K562 (cell line): ENCODE results near the gene TMEM81. TPM values are rescaled to one million over a fixed set of nuclear protein-coding genes. Genes with fewer than 3 reads are reported as not detected.

ENCODE experiments used
- ATF1 ChIP-seq, 2 experiments: fragments of 450-650 bp in 1 of 2; IDR thresholded peaks; 2 replicates each; pipeline ENCODE4 v1.6.1; 2016; ENCODE audit warnings: missing compliant biosample characterization in 1 of 2, missing genetic modification characterization in 1 of 2
- CREM ChIP-seq: IDR thresholded peaks from 2 replicates; pipeline ENCODE4 v1.6.1; 2014; ENCODE audit warnings: antibody characterized with exemption, low read depth
- ELF2 ChIP-seq: fragments of 250-450 bp; sonication (Bioruptor Pico); IDR thresholded peaks from 2 replicates; pipeline ENCODE4 v1.5.0; 2021; ENCODE audit warnings: mild to moderate bottlenecking
- ETV1 ChIP-seq: fragments of 450-650 bp; conservative IDR thresholded peaks from 2 replicates; pipeline ENCODE4 v1.6.1; 2016; ENCODE audit warnings: missing genetic modification characterization, control low read depth, low read depth, missing compliant biosample characterization
- ETV5 ChIP-seq: sonication (generic); formaldehyde crosslinking; IDR thresholded peaks from 2 replicates; pipeline ENCODE4 v1.4.0; 2020; ENCODE audit warnings: low read depth, mild to moderate bottlenecking, missing genetic modification reagents
- JUND ChIP-seq, 2 experiments: IDR thresholded peaks; 2 replicates in 1 of 2; 3 replicates in 1 of 2; pipeline ENCODE4 v1.6.1; 2011; ENCODE audit warnings: borderline replicate concordance in 2 of 2, low read depth in 2 of 2, low read length in 2 of 2, improper control_type of control experiment in 1 of 2, missing biosample characterization in 1 of 2, missing genetic modification characterization in 1 of 2, missing genetic modification reagents in 1 of 2
- MAFG ChIP-seq: fragments of 450-650 bp; conservative IDR thresholded peaks from 2 replicates; pipeline ENCODE4 v1.6.1; 2016; ENCODE audit warnings: missing genetic modification characterization, missing compliant biosample characterization
- MAZ ChIP-seq, 2 experiments: fragments of 450-650 bp in 1 of 2; sonication (generic) in 1 of 2; formaldehyde crosslinking; IDR thresholded peaks in 1 of 2; conservative IDR thresholded peaks in 1 of 2; 2 replicates each; pipeline versions ENCODE4 v1.4.0 to v1.5.0; 2020; ENCODE audit warnings: mild to moderate bottlenecking in 1 of 2, missing genetic modification reagents in 1 of 2
- RBM25 ChIP-seq: fragments of 200-400 bp; formaldehyde crosslinking; IDR thresholded peaks from 2 replicates; pipeline ENCODE4 v1.6.1; 2018; ENCODE audit warnings: low read length, low read depth, moderate library complexity; ENCODE audit not compliant: severe bottlenecking
- RBM39 ChIP-seq: fragments of 200-400 bp; formaldehyde crosslinking; optimal IDR thresholded peaks from 2 replicates; pipeline ENCODE3; 2018; ENCODE audit warnings: low read depth, low read length
- STAG1 ChIP-seq: sonication (generic); formaldehyde crosslinking; IDR thresholded peaks from 2 replicates; pipeline ENCODE4 v1.5.0; 2020; ENCODE audit warnings: missing genetic modification reagents, borderline replicate concordance
- XRCC5 ChIP-seq: fragments of 200-400 bp; formaldehyde crosslinking; IDR thresholded peaks from 2 replicates; pipeline ENCODE4 v1.6.1; 2017; ENCODE audit warnings: low read depth, mild to moderate bottlenecking, low read length
- ZBTB43 ChIP-seq: sonication (generic); formaldehyde crosslinking; IDR thresholded peaks from 2 replicates; pipeline ENCODE4 v1.8.0; 2023; ENCODE audit warnings: mild to moderate bottlenecking, missing genetic modification reagents
- ZBTB8A ChIP-seq: fragments of 450-650 bp; IDR thresholded peaks from 2 replicates; pipeline ENCODE4 v1.6.1; 2018; ENCODE audit warnings: mild to moderate bottlenecking, moderate library complexity; ENCODE audit not compliant: partially characterized antibody
- ZNF551 ChIP-seq: fragments of 250-450 bp; sonication (Bioruptor Pico); IDR thresholded peaks from 2 replicates; pipeline ENCODE4 v1.5.0; 2021; ENCODE audit warnings: mild to moderate bottlenecking, moderate library complexity
- ZNF76 ChIP-seq: fragments of 250-450 bp; sonication (Bioruptor Pico); IDR thresholded peaks from 2 replicates; pipeline ENCODE4 v1.4.0; 2020; ENCODE audit warnings: mild to moderate bottlenecking, moderate library complexity, borderline replicate concordance
- ZSCAN32 ChIP-seq: fragments of 450-650 bp; formaldehyde crosslinking; IDR thresholded peaks from 2 replicates; pipeline ENCODE4 v1.4.0; 2020; ENCODE audit warnings: mild to moderate bottlenecking, moderate library complexity
- polyA plus RNA-seq, 8 experiments: library from polyadenylated mRNA; depleted of rRNA in 4 of 8; stranded (reverse) in 5 of 8; unstranded in 3 of 8; fragments of >200 nt; fragmentation: Nextera tagmentation in 2 of 8; fragmentation: Illumina TruSeq in 1 of 8; extraction: Ambion mirVana in 2 of 8; extraction: Trizol in 1 of 8; gene quantifications; 2 replicates each; pipeline versions ENCODE4 v1.2.1 to v1.2.3, GENCODE V29; 2011 to 2014; ENCODE audit warnings: inconsistent platforms in 1 of 8, missing spikeins in 1 of 8
- total RNA-seq, 7 experiments: library from RNA; depleted of rRNA in 6 of 7; stranded (reverse); fragments of >200 nt in 6 of 7; fragmentation: Illumina TruSeq in 2 of 7; extraction: Trizol in 2 of 7; gene quantifications; 2 replicates each; pipeline versions ENCODE4 v1.2.1 to v1.2.3, GENCODE V29; 2011 to 2021; ENCODE audit warnings: low replicate concordance in 1 of 7
- TF ChIP-seq, protein P1 (sequence below): IDR thresholded peaks from 3 replicates; pipeline ENCODE4 v1.6.1; 2011; ENCODE audit warnings: borderline replicate concordance, mild to moderate bottlenecking, moderate library complexity; ENCODE audit not compliant: insufficient read length; ENCODE audit errors: extremely low read depth
- TF ChIP-seq, protein P2 (sequence below), 3 experiments: IDR thresholded peaks in 2 of 3; conservative IDR thresholded peaks in 1 of 3; 2 replicates each; pipeline ENCODE4 v1.5.1; 2011 to 2012; ENCODE audit warnings: low read length in 3 of 3, mild to moderate bottlenecking in 3 of 3, control low read depth in 2 of 3, improper control_type of control experiment in 1 of 3, inconsistent platforms in 1 of 3, low read depth in 1 of 3, mixed read lengths in 1 of 3, moderate library complexity in 1 of 3; ENCODE audit not compliant: insufficient read depth in 2 of 3

The TMEM81 gene
- total and polyA plus RNA-seq, 9 of the 15 experiments (the other 6 are each of a cell fraction or from before 2014, with no cell fraction given), result 3.2 to 6.1 (median 4.4) TPM

DNA sequence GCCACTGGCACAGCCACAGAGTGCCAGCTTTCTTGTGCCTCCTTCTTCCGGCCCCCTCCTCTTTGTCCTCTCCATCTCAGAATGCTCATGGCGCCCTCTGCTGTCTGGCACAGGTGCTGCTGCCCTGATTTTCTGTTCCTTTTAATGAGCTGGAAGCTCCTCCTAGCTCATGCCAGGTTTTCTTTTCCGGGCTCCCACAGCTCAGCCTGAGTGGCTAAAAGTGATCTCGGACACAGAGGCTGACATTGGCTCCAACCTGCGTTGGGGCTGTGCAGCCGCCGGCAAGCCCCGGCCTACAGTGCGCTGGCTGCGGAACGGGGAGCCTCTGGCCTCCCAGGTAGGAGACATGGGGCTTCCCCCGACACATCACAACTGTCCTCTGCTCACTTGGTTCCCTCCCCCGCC lies 22.6 kb downstream of the TMEM81 start (continued):
- TF ChIP-seq ZBTB43 (CRISPR knock-in tag) (no peak), ZSCAN32 (CRISPR knock-in tag) (no peak), ELF2 (CRISPR knock-in tag) (peak; percentile 41; the same call in 1 of the 2 replicates), ETV1 (tag) (peak; percentile 80), JUND (IDR thresholded peaks at IDR 0.05; ENCODE audit: borderline replicate concordance, low read depth, low read length) (peak; percentile 45), JUND (tag; IDR thresholded peaks at IDR 0.05; ENCODE audit: borderline replicate concordance, low read depth, low read length) (no peak; the same call in 2 of the 3 replicates), MAZ (CRISPR knock-in tag; conservative IDR thresholded peaks at IDR 0.05 in 1 of 2, IDR thresholded peaks at IDR 0.05 in 1 of 2) (peak; percentile 83 to 99; a peak in 3 of 4 replicates), RBM39 (peak; percentile 61), ZBTB8A (no peak), ATF1 (CRISPR knock-in tag; IDR thresholded peaks at IDR 0.05) (no peak), ATF1 (tag; IDR thresholded peaks at IDR 0.05) (0 out of 2 replicates have a peak, but pooled peaks have one; percentile 17), ZNF551 (CRISPR knock-in tag) (no peak), CREM (peak; percentile 11; the same call in 1 of the 2 replicates), ETV5 (CRISPR knock-in tag) (0 out of 2 replicates have a peak, but pooled peaks have one; percentile 40), ZNF76 (no peak), MAFG (tag) (no peak), RBM25 (no peak), STAG1 (CRISPR knock-in tag) (peak; percentile 45; the same call in 1 of the 2 replicates), XRCC5 (no peak)
- TF ChIP-seq, protein P1, sequence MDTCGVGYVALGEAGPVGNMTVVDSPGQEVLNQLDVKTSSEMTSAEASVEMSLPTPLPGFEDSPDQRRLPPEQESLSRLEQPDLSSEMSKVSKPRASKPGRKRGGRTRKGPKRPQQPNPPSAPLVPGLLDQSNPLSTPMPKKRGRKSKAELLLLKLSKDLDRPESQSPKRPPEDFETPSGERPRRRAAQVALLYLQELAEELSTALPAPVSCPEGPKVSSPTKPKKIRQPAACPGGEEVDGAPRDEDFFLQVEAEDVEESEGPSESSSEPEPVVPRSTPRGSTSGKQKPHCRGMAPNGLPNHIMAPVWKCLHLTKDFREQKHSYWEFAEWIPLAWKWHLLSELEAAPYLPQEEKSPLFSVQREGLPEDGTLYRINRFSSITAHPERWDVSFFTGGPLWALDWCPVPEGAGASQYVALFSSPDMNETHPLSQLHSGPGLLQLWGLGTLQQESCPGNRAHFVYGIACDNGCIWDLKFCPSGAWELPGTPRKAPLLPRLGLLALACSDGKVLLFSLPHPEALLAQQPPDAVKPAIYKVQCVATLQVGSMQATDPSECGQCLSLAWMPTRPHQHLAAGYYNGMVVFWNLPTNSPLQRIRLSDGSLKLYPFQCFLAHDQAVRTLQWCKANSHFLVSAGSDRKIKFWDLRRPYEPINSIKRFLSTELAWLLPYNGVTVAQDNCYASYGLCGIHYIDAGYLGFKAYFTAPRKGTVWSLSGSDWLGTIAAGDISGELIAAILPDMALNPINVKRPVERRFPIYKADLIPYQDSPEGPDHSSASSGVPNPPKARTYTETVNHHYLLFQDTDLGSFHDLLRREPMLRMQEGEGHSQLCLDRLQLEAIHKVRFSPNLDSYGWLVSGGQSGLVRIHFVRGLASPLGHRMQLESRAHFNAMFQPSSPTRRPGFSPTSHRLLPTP, result no peak
- TF ChIP-seq, protein P2, sequence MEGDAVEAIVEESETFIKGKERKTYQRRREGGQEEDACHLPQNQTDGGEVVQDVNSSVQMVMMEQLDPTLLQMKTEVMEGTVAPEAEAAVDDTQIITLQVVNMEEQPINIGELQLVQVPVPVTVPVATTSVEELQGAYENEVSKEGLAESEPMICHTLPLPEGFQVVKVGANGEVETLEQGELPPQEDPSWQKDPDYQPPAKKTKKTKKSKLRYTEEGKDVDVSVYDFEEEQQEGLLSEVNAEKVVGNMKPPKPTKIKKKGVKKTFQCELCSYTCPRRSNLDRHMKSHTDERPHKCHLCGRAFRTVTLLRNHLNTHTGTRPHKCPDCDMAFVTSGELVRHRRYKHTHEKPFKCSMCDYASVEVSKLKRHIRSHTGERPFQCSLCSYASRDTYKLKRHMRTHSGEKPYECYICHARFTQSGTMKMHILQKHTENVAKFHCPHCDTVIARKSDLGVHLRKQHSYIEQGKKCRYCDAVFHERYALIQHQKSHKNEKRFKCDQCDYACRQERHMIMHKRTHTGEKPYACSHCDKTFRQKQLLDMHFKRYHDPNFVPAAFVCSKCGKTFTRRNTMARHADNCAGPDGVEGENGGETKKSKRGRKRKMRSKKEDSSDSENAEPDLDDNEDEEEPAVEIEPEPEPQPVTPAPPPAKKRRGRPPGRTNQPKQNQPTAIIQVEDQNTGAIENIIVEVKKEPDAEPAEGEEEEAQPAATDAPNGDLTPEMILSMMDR (IDR thresholded peaks at IDR 0.05 in 2 of 3, conservative IDR thresholded peaks at IDR 0.05 in 1 of 3; ENCODE audit: insufficient read depth in 2 of 3, low read depth in 1 of 3, low read length in 3 of 3), result peak; percentile 92 to 98 (median 95)
